Smooth muscle cell (in vitro differentiated cells): ENCODE data around the gene N4BP2. TPM values are rescaled to one million over a fixed set of nuclear protein-coding genes. Genes with fewer than 3 reads are reported as not detected.
"Not testable (repeated sequence)": the region's sequence is repeated elsewhere in the genome, so short reads cannot be mapped to it uniquely, and the experiment has no call there.

Experiments used
- DNase-seq: peaks from one replicate; lab custom pipeline; 2025; ENCODE audit not compliant: unreplicated experiment; lab: John Stamatoyannopoulos, UW
- H2AFZ ChIP-seq: fragments of 200-600 bp; sonication (generic); 2 replicates; pipeline ENCODE4 v1.6.0; 2016; ENCODE audit warnings: antibody characterized with exemption, low read depth, mild to moderate bottlenecking
- H3F3A ChIP-seq: fragments of 200-600 bp; sonication (generic); 2 replicates; pipeline ENCODE4 v1.6.0; 2017; ENCODE audit warnings: antibody characterized with exemption, low read depth
- H3K27ac ChIP-seq: fragments of 200-600 bp; sonication (generic); 2 replicates; pipeline ENCODE4 v1.5.1; 2016; ENCODE audit warnings: low read depth, mild to moderate bottlenecking
- H3K27me3 ChIP-seq: fragments of 200-600 bp; sonication (generic); 2 replicates; pipeline ENCODE4 v1.6.1; 2016; ENCODE audit warnings: low read depth, mild to moderate bottlenecking
- H3K36me3 ChIP-seq: fragments of 200-600 bp; sonication (generic); 2 replicates; pipeline ENCODE4 v1.5.1; 2016; ENCODE audit warnings: low read depth
- H3K4me1 ChIP-seq: fragments of 200-600 bp; sonication (generic); 2 replicates; pipeline ENCODE4 v1.5.1; 2016; ENCODE audit warnings: low read depth
- H3K4me2 ChIP-seq: fragments of 200-600 bp; sonication (generic); 2 replicates; pipeline ENCODE4 v1.6.0; 2016; ENCODE audit warnings: mild to moderate bottlenecking
- H3K4me3 ChIP-seq: fragments of 200-600 bp; sonication (generic); 2 replicates; pipeline ENCODE4 v1.5.1; 2016; ENCODE audit warnings: mild to moderate bottlenecking
- H3K79me2 ChIP-seq: fragments of 200-600 bp; sonication (generic); 2 replicates; pipeline ENCODE4 v1.6.0; 2016; ENCODE audit warnings: low read depth, mild to moderate bottlenecking
- H3K9ac ChIP-seq: fragments of 200-600 bp; sonication (generic); 2 replicates; pipeline ENCODE4 v1.6.0; 2016; ENCODE audit warnings: low read depth
- H3K9me3 ChIP-seq: fragments of 200-600 bp; sonication (generic); replicated peaks from 2 replicates; pipeline ENCODE4 v1.5.1; 2016; ENCODE audit warnings: low read depth
- H4K20me1 ChIP-seq: fragments of 200-600 bp; sonication (generic); 2 replicates; pipeline ENCODE4 v1.6.0; 2016; ENCODE audit warnings: low read depth
- WGBS: methylation state at CpG from one replicate; pipeline ENCODE4 v1.1.7; 2016; ENCODE audit warnings: low lambda C conversion rate; 5-methylcytosine and 5-hydroxymethylcytosine counted together
- polyA plus RNA-seq: library from polyadenylated mRNA; unstranded; fragments of >200 nt; fragmentation: Nextera tagmentation; extraction: Ambion mirVana; gene quantifications from 2 replicates; pipeline ENCODE4 v1.2.1, GENCODE V29; 2016
- total RNA-seq: library from RNA; depleted of rRNA; stranded (reverse); fragments of >200 nt; gene quantifications from 2 replicates; pipeline ENCODE4 v1.2.3, GENCODE V29; 2014
- TF ChIP-seq, protein P1 (sequence below): fragments of 200-600 bp; sonication (generic); IDR thresholded peaks from 2 replicates; pipeline ENCODE4 v1.5.1; 2017; ENCODE audit warnings: borderline replicate concordance, mild to moderate bottlenecking, antibody characterized with exemption; ENCODE audit not compliant: insufficient read depth, poor library complexity, severe bottlenecking

N4BP2 gene
- total and polyA plus RNA-seq, 2 experiments from 2014 or later = 9.0 to 40.0 TPM

DNA sequence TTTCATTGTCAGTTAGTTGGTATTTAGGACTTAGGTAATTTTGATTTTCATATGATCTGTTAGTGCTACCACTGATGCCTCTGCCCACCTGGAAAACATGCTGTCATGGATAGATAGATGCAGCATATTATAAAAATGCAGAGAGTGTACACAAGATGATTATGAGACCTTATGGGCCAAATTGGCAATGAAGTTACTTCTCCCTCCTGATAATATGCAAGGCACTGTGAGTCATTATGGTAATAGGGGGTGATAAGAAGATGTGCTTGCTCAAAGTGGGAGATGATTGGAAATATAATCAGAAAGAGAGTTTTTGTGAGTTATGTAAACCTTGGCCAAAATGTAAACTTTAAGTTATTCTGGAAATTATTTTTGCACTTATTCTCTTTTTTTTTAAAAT, 83.5 kb downstream of the N4BP2 start:
- H3K36me3 ChIP-seq = peaks cover 9% of the 10 kb centered on the region
- TF ChIP-seq, protein P1, sequence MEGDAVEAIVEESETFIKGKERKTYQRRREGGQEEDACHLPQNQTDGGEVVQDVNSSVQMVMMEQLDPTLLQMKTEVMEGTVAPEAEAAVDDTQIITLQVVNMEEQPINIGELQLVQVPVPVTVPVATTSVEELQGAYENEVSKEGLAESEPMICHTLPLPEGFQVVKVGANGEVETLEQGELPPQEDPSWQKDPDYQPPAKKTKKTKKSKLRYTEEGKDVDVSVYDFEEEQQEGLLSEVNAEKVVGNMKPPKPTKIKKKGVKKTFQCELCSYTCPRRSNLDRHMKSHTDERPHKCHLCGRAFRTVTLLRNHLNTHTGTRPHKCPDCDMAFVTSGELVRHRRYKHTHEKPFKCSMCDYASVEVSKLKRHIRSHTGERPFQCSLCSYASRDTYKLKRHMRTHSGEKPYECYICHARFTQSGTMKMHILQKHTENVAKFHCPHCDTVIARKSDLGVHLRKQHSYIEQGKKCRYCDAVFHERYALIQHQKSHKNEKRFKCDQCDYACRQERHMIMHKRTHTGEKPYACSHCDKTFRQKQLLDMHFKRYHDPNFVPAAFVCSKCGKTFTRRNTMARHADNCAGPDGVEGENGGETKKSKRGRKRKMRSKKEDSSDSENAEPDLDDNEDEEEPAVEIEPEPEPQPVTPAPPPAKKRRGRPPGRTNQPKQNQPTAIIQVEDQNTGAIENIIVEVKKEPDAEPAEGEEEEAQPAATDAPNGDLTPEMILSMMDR = no peak
- DNase-seq = no peak
- H3K27me3 ChIP-seq = no peaks in the 10 kb centered on the region
- H3K9ac ChIP-seq = no peak overlapping the region
- H3K79me2 ChIP-seq = peaks cover 11% of the 10 kb centered on the region
- no peak overlapping the region for H3K4me3 ChIP-seq
- H3K4me1 ChIP-seq = no peaks in the 10 kb centered on the region
- no peaks in the 10 kb centered on the region for H4K20me1 ChIP-seq
- H3K4me2 ChIP-seq = no peak overlapping the region
- no peak overlapping the region for H3K27ac ChIP-seq
- H3F3A ChIP-seq = no peaks in the 10 kb centered on the region
- no peak overlapping the region for H2AFZ ChIP-seq
- no peaks in the 10 kb centered on the region for H3K9me3 ChIP-seq

DNA sequence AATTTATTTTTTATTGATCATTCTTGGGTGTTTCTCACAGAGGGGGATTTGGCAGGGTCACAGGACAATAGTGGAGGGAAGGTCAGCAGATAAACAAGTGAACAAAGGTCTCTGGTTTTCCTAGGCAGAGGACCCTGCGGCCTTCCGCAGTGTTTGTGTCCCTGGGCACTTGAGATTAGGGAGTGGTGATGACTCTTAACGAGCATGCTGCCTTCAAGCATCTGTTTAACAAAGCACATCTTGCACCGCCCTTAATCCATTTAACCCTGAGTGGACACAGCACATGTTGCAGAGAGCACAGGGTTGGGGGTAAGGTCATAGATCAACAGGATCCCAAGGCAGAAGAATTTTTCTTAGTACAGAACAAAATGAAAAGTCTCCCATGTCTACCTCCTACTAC, 83.9 kb downstream of the N4BP2 start:
- H3K27me3 ChIP-seq, H3K36me3 ChIP-seq, H3K4me2 ChIP-seq, H3F3A ChIP-seq, H3K27ac ChIP-seq, H2AFZ ChIP-seq, DNase-seq, H3K4me1 ChIP-seq, H3K4me3 ChIP-seq, H4K20me1 ChIP-seq, H3K9me3 ChIP-seq, H3K9ac ChIP-seq: not testable (repeated sequence)
- WGBS = 77% methylated on average over 4 of the region's 4 CpGs
- peaks cover 11% of the 10 kb centered on the region for H3K79me2 ChIP-seq

DNA sequence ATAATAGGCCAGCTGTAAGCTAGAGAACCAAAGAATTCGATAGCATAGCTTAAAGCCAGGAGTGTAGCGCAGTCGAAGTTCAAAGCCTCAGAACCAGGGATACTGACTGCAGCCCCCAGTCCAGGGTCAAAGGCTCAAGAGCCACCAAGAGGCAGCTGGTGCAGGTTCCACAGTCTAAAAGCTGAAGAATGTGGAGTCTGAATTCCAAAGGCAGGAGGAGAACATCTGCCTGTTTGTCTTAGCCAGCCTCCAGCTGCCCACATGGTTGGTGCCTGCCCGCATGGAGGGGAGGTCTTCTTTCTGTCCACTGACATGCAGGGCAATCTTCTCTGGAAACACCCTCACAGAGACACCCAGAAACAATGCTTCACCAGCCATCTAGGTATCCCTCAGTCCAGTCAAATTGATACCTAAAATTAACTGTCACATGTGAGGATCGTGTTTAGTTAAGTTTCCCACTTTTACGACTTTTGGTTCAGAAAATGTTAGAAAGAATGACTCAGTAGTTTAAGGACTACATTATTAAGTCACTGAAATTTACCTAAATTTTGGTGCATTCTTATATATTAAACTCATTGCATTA, 87.4 kb downstream of the N4BP2 start:
- DNase-seq = no peak
- Histone ChIP-seq H3K4me1 (no peaks in the 10 kb centered on the region), H3K79me2 (peaks cover 4% of the 10 kb centered on the region), H3K27ac (no peak overlapping the region), H2AFZ (no peak overlapping the region), H3F3A (no peaks in the 10 kb centered on the region), H3K36me3 (peaks cover 9% of the 10 kb centered on the region), H3K4me3 (no peak overlapping the region), H3K27me3 (no peaks in the 10 kb centered on the region), H4K20me1 (no peaks in the 10 kb centered on the region), H3K4me2 (no peak overlapping the region), H3K9ac (no peak overlapping the region), H3K9me3 (no peaks in the 10 kb centered on the region)
- 97% methylated on average over 6 of the region's 6 CpGs for WGBS
- TF ChIP-seq, protein P1 = no peak

DNA sequence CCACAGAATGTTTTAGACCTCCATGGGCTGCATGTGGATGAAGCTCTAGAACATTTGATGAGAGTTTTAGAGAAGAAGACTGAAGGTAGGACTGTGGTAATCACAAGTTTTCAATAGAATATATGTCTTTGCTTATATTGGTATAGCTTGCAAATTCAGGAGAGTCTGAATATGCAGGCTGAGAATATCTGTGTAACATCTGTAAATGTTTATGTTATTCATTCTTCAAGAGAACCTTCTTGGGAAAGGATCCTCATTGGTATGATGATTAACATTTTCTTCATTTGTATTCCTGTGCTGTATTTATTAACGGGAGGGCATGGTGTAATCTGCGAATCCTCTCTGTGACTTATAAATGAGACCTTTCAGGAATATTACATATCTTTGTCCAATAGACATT, 88.1 kb downstream of the N4BP2 start:
- H2AFZ ChIP-seq = no peak overlapping the region
- H3K79me2 ChIP-seq = no peaks in the 10 kb centered on the region
- no peaks in the 10 kb centered on the region for H4K20me1 ChIP-seq
- TF ChIP-seq, protein P1 = no peak
- DNase-seq = no peak
- H3K27ac ChIP-seq = no peak overlapping the region
- H3K4me1 ChIP-seq = no peaks in the 10 kb centered on the region
- 81% methylated on average over 2 of the region's 2 CpGs for WGBS
- H3K9ac ChIP-seq = no peak overlapping the region
- no peaks in the 10 kb centered on the region for H3F3A ChIP-seq
- H3K36me3 ChIP-seq = peaks cover 9% of the 10 kb centered on the region
- H3K4me2 ChIP-seq = no peak overlapping the region
- H3K27me3 ChIP-seq = no peaks in the 10 kb centered on the region
- no peaks in the 10 kb centered on the region for H3K9me3 ChIP-seq
- H3K4me3 ChIP-seq = no peak overlapping the region

DNA sequence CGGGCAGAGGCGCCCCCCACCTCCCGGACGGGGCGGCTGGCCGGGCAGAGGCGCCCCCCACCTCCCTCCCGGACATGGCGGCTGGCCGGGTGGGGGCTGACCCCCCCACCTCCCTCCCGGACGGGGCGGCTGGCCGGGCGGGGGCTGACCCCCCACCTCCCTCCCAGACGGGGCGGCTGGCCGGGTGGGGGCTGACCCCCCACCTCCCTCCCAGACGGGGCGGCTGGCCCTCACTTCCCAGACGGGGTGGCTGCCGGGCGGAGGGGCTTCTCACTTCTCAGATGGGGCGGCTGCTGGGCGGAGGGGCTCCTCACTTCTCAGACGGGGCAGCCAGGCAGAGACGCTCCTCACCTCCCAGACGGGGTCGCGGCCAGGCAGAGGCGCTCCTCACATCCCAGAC, 90.8 kb downstream of the N4BP2 start:
- H4K20me1 ChIP-seq, H3K36me3 ChIP-seq, H3K9me3 ChIP-seq, H3K27me3 ChIP-seq, H3K4me2 ChIP-seq, H3K79me2 ChIP-seq, H3F3A ChIP-seq, H2AFZ ChIP-seq, H3K4me3 ChIP-seq, H3K9ac ChIP-seq, DNase-seq, H3K27ac ChIP-seq, H3K4me1 ChIP-seq: not testable (repeated sequence)
- 92% methylated on average over 4 of the region's 31 CpGs for WGBS
